HCT116 (cell line): ENCODE data around the gene LAMA4. TPM values are rescaled to one million over a fixed set of nuclear protein-coding genes. Genes with fewer than 3 reads are reported as not detected.

ENCODE experiments used
- ATAC-seq: fragments of 200-7000 bp; cut with Tn5 transposase; 2 replicates; pipeline ENCODE4 v1.9.1; 2020; ENCODE audit warnings: mild to moderate bottlenecking, moderate library complexity
- BruUV-seq: library from RNA; stranded (reverse); fragments of 400-500 nt; replicated peaks from 2 replicates; lab custom pipeline; 2021; lab: Mats Ljungman, UMichigan
- CTCF ChIA-PET: fragments of 300-600 bp; sonication (Branson Sonifier 250); formaldehyde crosslinking; loops from one replicate; lab custom pipeline; 2021; ENCODE audit warnings: antibody characterized with exemption; lab: Charles Lee
- POLR2A ChIA-PET: fragments of 300-600, 350-600 bp; sonication (Branson Sonifier 250); formaldehyde crosslinking; loops from one replicate; lab custom pipeline; 2021; ENCODE audit warnings: antibody characterized with exemption; lab: Charles Lee
- RAD21 ChIA-PET, 2 experiments: fragments of 300-600 bp; sonication (Branson Sonifier 250); formaldehyde crosslinking; loops; one replicate each; lab custom pipeline; 2023; ENCODE audit warnings: low total read pairs in 2 of 2; ENCODE audit not compliant: uncharacterized antibody in 2 of 2, unreplicated experiment in 2 of 2, low non-redundant PET in 1 of 2; lab: Charles Lee
- DNase-seq: peaks from one replicate; pipeline ENCODE4 v3.0.0-alpha.2; 2010; ENCODE audit warnings: low read depth, low spot score
- H2AFZ ChIP-seq: fragments of 200-600 bp; shearing (Covaris generic), sonication (generic); 2 replicates; pipeline ENCODE4 v1.6.1; 2017; ENCODE audit warnings: low read depth, mixed run types, mixed read lengths, antibody characterized with exemption, low read length; ENCODE audit not compliant: poor library complexity, severe bottlenecking
- H3K27ac ChIP-seq: 2 replicates; pipeline ENCODE4 v1.5.1; 2012; ENCODE audit warnings: low read depth, low read length
- H3K27me3 ChIP-seq: fragments of 200-600 bp; sonication (generic); 2 replicates; pipeline ENCODE4 v1.6.1; 2016; ENCODE audit warnings: mixed run types, low read length, mixed read lengths; ENCODE audit not compliant: insufficient read depth
- H3K36me3 ChIP-seq, 2 experiments: fragments of 200-500 bp in 1 of 2; fragments of 200-600 bp in 1 of 2; sonication (Bioruptor generic) in 1 of 2; sonication (generic) in 1 of 2; 2 replicates each; pipeline versions ENCODE4 v1.5.1 to v1.6.1; 2014 to 2016; ENCODE audit warnings: low read length in 2 of 2, inconsistent platforms in 1 of 2, mixed read lengths in 1 of 2, mixed run types in 1 of 2; ENCODE audit not compliant: insufficient read depth in 2 of 2, control insufficient read depth in 1 of 2
- H3K4me1 ChIP-seq, 2 experiments: fragments of 200-600 bp in 1 of 2; sonication (generic) in 1 of 2; 2 replicates each; pipeline versions ENCODE4 v1.5.1 to v1.6.1; 2012 to 2017; ENCODE audit warnings: low read length in 2 of 2, inconsistent platforms in 1 of 2, mild to moderate bottlenecking in 1 of 2, mixed read lengths in 1 of 2, mixed run types in 1 of 2, moderate library complexity in 1 of 2; ENCODE audit not compliant: insufficient read depth in 2 of 2, control insufficient read depth in 1 of 2
- H3K4me2 ChIP-seq: fragments of 200-600 bp; sonication (generic); 2 replicates; pipeline ENCODE4 v1.6.1; 2017; ENCODE audit warnings: mixed run types, low read length, mixed read lengths
- H3K4me3 ChIP-seq, 2 experiments: fragments of 200-600 bp in 1 of 2; sonication (generic) in 1 of 2; replicated peaks in 1 of 2; 2 replicates each; pipeline ENCODE4 v1.5.1; 2011 to 2016; ENCODE audit warnings: low read length in 2 of 2, control low read depth in 1 of 2, low read depth in 1 of 2, mild to moderate bottlenecking in 1 of 2, mixed read lengths in 1 of 2, mixed run types in 1 of 2
- H3K79me2 ChIP-seq: fragments of 200-600 bp; sonication (generic); 2 replicates; pipeline ENCODE4 v1.6.1; 2017; ENCODE audit warnings: mild to moderate bottlenecking, mixed run types, low read length, moderate library complexity, mixed read lengths; ENCODE audit not compliant: insufficient read depth
- H3K9ac ChIP-seq: fragments of 200-600 bp; sonication (generic); 2 replicates; pipeline ENCODE4 v1.6.1; 2016; ENCODE audit warnings: low read length, mixed read lengths
- H3K9me2 ChIP-seq: fragments of 200-600 bp; sonication (generic), shearing (Covaris generic); 2 replicates; pipeline ENCODE4 v1.6.1; 2017; ENCODE audit warnings: mixed run types, mild to moderate bottlenecking, moderate library complexity; ENCODE audit not compliant: insufficient read depth
- H3K9me3 ChIP-seq, 2 experiments: fragments of 200-500 bp in 1 of 2; fragments of 200-600 bp in 1 of 2; sonication (Bioruptor generic) in 1 of 2; sonication (generic) in 1 of 2; 2 replicates each; pipeline ENCODE4 v1.6.1; 2014 to 2017; ENCODE audit warnings: low read length in 2 of 2, mixed read lengths in 2 of 2, inconsistent platforms in 1 of 2, low read depth in 1 of 2, mild to moderate bottlenecking in 1 of 2, mixed run types in 1 of 2, moderate library complexity in 1 of 2; ENCODE audit not compliant: control insufficient read depth in 1 of 2, insufficient read depth in 1 of 2
- H4K20me1 ChIP-seq: fragments of 200-600 bp; sonication (generic), shearing (Covaris generic); 2 replicates; pipeline ENCODE4 v1.6.1; 2017; ENCODE audit warnings: mixed run types, mild to moderate bottlenecking, moderate library complexity; ENCODE audit not compliant: insufficient read depth
- ATF3 ChIP-seq: IDR thresholded peaks from 2 replicates; pipeline ENCODE4 v1.6.1; 2012
- CBX3 ChIP-seq: IDR thresholded peaks from 2 replicates; pipeline ENCODE4 v1.6.1; 2012; ENCODE audit warnings: low read depth
- ELF1 ChIP-seq: IDR thresholded peaks from 2 replicates; pipeline ENCODE4 v1.6.1; 2012; ENCODE audit warnings: low read depth, borderline replicate concordance
- EZH2phosphoT487 ChIP-seq: fragments of 200-600 bp; IDR thresholded peaks from 2 replicates; pipeline ENCODE4 v1.6.1; 2018; ENCODE audit warnings: antibody characterized with exemption, borderline replicate concordance
- POLR2AphosphoS5 ChIP-seq: IDR thresholded peaks from 2 replicates; pipeline ENCODE4 v1.6.1; 2011; ENCODE audit warnings: mild to moderate bottlenecking, low read depth, low read length, moderate library complexity
- SIN3A ChIP-seq: IDR thresholded peaks from 2 replicates; pipeline ENCODE4 v1.6.1; 2012; ENCODE audit warnings: low read depth
- SRF ChIP-seq: IDR thresholded peaks from 2 replicates; pipeline ENCODE4 v1.6.1; 2012; ENCODE audit warnings: low read depth
- YY1 ChIP-seq: IDR thresholded peaks from 2 replicates; pipeline ENCODE4 v1.6.1; 2011; ENCODE audit warnings: low read length, low read depth, moderate library complexity, mild to moderate bottlenecking; ENCODE audit not compliant: insufficient replicate concordance; ENCODE audit errors: extremely low read depth
- intact Hi-C: fragments of 100-400 bp; cut with micrococcal nuclease; formaldehyde crosslinking; loops from 2 replicates; pipeline ENCODE4 v1.10.0; 2022
- total RNA-seq: library from RNA; stranded (reverse); gene quantifications from one replicate; pipeline ENCODE4 v1.2.1, GENCODE V29; 2021; ENCODE audit not compliant: unreplicated experiment
- TF ChIP-seq, protein P1 (sequence below): IDR thresholded peaks from 2 replicates; pipeline ENCODE4 v1.6.1; 2012; ENCODE audit warnings: low read depth

The LAMA4 gene
- total RNA-seq, 1 experiment from 2014 or later = 2.2 TPM

GRCh38 chr6:112286010-112286409, 31.6 kb upstream of the LAMA4 start:
- POLR2A ChIA-PET = no interaction called here
- Histone ChIP-seq H3K9me3 (no peaks in the 10 kb centered on the region), H3K79me2 (no peaks in the 10 kb centered on the region), H2AFZ (no peak overlapping the region), H3K27ac (no peak overlapping the region), H3K9me2 (no peaks in the 10 kb centered on the region), H3K9ac (no peak overlapping the region), H3K4me2 (no peak overlapping the region), H3K4me1 (peaks cover 0 to 6% of the 10 kb centered on the region in 2 experiments; a peak in 1 of 4 replicates), H3K36me3 (no peaks in the 10 kb centered on the region), H3K27me3 (no peaks in the 10 kb centered on the region)
- CTCF ChIA-PET = interaction anchor here (1.4 to 1.8 kb wide), 2 partner anchors 9 to 17 kb away, joined by 3 to 7 read pairs; no protein-coding TSS in a partner anchor
- RAD21 ChIA-PET = no interaction called here
- intact Hi-C loops = no loop called here
- ATAC-seq = no peak
- BruUV-seq = no TSS peak
- DNase-seq = no peak
- no peak for TF ChIP-seq SIN3A
- no peak for TF ChIP-seq ELF1
- TF ChIP-seq YY1 = no peak
- TF ChIP-seq SRF = no peak
- TF ChIP-seq EZH2phosphoT487 = no peak
- no peak for TF ChIP-seq POLR2AphosphoS5
- TF ChIP-seq, all 23 proteins: peak for 0
- Histone ChIP-seq H3K4me3 (no peak overlapping the region), H4K20me1 (no peaks in the 10 kb centered on the region)

- Histone ChIP-seq H3K27me3 (no peaks in the 10 kb centered on the region), H4K20me1 (no peaks in the 10 kb centered on the region), H3K27ac (no peak overlapping the region), H3K9me2 (no peaks in the 10 kb centered on the region), H3K79me2 (no peaks in the 10 kb centered on the region), H2AFZ (no peak overlapping the region), H3K36me3 (no peaks in the 10 kb centered on the region), H3K9me3 (no peaks in the 10 kb centered on the region), H3K4me3 (no peak overlapping the region), H3K9ac (no peak overlapping the region), H3K4me2 (no peak overlapping the region), H3K4me1 (peaks cover 0 to 6% of the 10 kb centered on the region in 2 experiments; a peak in 1 of 4 replicates)
- TF ChIP-seq SRF (no peak), CBX3 (no peak), ELF1 (no peak), ATF3 (no peak)
- TF ChIP-seq, protein P1, sequence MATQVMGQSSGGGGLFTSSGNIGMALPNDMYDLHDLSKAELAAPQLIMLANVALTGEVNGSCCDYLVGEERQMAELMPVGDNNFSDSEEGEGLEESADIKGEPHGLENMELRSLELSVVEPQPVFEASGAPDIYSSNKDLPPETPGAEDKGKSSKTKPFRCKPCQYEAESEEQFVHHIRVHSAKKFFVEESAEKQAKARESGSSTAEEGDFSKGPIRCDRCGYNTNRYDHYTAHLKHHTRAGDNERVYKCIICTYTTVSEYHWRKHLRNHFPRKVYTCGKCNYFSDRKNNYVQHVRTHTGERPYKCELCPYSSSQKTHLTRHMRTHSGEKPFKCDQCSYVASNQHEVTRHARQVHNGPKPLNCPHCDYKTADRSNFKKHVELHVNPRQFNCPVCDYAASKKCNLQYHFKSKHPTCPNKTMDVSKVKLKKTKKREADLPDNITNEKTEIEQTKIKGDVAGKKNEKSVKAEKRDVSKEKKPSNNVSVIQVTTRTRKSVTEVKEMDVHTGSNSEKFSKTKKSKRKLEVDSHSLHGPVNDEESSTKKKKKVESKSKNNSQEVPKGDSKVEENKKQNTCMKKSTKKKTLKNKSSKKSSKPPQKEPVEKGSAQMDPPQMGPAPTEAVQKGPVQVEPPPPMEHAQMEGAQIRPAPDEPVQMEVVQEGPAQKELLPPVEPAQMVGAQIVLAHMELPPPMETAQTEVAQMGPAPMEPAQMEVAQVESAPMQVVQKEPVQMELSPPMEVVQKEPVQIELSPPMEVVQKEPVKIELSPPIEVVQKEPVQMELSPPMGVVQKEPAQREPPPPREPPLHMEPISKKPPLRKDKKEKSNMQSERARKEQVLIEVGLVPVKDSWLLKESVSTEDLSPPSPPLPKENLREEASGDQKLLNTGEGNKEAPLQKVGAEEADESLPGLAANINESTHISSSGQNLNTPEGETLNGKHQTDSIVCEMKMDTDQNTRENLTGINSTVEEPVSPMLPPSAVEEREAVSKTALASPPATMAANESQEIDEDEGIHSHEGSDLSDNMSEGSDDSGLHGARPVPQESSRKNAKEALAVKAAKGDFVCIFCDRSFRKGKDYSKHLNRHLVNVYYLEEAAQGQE = no peak
- ATAC-seq (no peak), DNase-seq (no peak)
- intact Hi-C loops = no loop called here
- no TSS peak for BruUV-seq
- ChIA-PET POLR2A (no interaction called here), CTCF (interaction anchor here (1.4 kb wide), 1 partner anchor 15 kb away, joined by 3 read pairs; no protein-coding TSS in a partner anchor), RAD21 (no interaction called here)
Observed at GRCh38 chr6:112284603-112285002, 30.2 kb upstream of the LAMA4 start.
